ENCODE measurements around the gene SUPT3H.

The SUPT3H gene

DNA sequence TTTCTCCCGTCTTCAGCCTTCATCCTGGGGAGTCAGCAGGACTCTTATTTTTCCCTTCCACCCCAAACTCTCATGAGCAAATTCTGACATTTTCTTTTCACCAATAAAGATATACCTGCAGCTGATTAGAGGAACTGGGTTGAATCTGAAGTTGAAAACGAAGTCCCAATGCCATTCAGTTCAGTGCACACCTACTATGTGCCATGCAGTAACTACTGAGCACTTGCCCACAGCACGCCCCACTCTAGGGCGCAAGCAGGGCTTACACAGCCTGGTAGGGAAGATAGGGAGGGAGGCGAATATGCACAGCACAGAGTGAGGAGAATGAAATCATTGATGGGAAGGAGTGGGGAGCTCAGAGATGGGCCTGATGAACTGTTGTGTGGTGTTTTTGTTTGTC lies 588.7 kb downstream of the SUPT3H start:
- no peak for DNase-seq (ENCODE audit: low spot score)

DNA sequence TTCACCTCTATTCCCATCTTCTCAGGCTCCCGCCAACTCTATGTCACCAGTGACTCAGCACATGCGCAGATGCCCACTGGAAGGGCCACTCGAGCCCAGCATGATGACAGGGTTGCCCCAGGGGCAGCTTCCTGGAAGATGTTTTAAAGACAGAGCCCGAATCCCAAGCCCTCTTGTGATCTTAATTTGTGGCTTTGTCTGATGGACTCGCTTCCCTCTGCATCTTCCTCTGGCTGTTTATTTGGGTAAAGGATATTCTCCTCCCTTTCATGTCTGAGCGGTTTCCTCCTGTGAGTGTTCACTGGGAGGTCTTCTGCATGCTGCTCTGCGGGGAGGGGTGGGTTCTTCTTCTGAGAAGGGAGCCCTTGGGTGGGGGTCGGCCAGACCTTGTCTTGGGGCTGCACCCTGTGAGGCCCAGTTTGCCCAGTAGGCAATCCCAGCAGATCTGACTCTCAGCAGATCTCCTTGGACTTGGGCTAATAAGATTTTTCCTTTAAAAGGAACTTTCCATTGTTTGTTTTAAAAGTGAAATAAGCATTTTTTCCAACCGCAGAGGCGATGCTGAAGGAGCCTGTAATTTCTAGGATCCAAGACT lies 589.2 kb downstream of the SUPT3H start:
- no peak for DNase-seq (ENCODE audit: low spot score)

DNA sequence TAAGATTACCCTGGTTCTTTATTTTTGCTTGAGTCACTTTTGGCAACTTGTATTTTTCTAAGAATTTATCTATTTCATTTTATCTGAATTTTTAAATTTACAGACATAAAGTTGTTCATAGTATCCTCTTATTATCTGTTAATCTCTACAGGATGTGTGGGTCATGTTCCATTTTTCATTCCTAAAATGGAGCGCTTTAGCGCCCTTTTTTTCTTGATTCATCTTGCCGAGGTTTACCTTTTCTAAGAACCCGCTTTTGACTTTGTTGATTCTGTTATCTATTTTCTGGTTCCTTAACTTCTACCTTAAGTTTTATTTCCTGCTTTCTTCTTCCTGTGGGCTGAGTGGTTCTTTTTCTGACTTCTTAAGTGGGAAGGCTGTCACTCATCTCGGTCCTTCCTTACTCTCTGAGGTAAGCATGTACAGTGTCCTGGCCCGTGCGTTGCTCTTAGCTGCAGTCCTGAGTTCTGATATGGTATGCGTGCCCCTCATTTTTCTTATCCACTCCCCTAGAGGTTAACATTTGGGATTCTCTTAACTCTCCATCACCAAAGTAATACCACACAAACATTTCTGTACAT lies 590.4 kb downstream of the SUPT3H start:
- DNase-seq (ENCODE audit: low spot score): no peak

DNA sequence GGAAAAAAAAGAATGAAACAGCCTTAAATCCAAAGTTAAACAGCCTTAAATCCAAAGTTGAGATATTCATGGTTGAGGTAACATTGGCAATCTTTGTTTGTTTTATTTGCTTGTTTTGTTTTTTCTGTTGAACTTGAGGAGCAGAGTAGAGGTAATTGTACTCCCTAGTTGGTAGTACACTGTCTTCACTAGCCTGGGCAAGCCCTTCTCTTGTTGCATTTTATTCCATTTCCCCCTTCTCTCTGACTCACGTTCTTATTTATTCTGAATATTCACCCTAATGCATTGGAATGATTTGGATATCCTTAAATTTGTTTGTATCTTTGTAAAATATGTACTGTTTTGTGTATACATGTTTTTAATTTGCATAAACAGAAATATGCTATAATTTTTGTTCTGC lies 592.6 kb downstream of the SUPT3H start:
- DNase-seq (ENCODE audit: low spot score): no peak

DNA sequence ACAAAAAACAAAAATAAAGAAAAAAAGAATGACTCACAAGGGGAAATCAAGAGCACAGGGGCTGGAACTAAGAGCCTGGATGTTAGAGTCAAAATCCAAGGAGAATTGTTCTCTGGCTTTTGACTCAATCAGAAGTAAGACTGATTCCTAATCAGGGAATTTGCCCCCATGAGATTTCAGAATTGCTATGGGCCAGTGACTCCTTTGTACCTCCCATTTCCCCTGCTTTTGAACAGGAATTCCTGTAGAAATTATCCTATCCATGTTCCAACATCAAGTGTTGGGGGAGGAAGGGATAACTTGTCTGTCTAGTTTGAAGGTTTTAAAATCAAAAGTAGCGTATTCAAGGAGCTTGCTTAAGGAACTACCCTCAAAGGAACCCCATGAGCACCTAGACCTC lies 593.5 kb downstream of the SUPT3H start:
- DNase-seq (ENCODE audit: low spot score): no peak

DNA sequence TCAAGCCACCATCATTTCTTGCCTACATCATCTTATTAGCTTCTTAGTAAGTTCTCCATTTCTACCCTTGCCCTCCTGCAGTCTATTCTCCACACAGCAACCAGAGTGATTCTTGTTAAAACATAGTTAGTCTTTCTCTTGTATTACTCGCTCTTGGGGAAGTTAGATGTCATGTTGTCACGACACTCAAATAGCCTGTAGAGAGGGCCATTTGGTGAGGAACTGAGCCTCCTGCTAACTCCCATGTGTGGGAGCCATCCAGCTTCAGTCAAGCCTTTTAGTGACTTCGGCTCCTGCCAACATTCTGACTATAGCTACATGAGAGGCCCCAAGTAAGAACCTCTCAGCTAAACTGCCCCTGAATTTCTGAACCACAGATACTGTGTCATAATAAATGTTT lies 594.8 kb downstream of the SUPT3H start:
- no peak for DNase-seq (ENCODE audit: low spot score)

DNA sequence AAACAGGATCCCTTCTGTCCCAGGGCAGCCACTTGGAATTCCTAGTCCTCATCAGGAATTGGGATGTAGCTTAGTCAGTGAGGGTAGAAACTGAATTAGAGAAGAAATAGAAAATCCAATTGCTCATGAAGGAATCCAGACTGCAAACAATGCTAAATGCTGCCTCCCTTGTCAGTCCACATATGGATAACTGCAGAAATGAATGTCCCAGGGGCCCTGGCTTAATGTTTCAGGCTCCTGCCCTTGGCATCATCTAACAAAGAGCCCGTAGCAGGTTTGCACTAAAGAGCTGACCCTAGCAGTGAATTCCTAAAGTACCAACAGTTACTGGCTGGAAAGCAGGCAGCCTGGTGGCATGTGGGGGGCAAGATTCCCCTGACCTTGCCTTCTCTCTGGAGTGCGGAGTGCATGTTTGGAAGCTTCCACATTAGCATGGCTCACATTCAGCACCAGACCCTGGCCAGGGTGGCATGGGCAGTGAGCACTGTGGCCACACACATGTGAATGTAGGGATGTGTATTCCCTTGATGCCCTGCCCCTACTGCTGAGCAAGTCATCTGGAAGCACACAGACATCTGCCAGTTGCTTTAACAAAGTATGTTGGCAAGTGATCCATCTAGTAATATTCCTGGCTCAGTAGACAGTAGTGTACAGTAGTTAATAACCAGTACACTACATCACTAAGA lies 595.7 kb downstream of the SUPT3H start:
- DNase-seq (ENCODE audit: low spot score): no peak

DNA sequence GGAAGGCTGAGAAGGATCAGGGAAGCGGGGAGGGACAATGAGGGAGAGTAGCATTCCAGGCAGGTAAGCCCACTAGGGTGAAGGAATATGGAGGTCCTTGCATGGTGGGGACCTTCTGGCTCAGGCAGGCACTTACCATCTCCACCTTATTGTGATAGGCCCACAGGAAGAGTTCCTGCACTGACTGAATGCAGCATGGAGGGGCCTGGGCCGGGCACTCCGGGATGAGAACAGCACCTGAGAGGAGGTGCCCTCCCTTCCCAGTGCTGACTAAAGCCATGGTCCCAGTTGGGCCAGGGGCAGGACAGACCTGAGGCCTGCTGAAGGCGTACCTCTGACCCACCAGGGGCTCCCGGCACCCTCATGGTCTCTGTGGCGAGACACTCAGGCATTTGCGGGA lies 597.6 kb downstream of the SUPT3H start:
- no peak for DNase-seq (ENCODE audit: low spot score)

DNA sequence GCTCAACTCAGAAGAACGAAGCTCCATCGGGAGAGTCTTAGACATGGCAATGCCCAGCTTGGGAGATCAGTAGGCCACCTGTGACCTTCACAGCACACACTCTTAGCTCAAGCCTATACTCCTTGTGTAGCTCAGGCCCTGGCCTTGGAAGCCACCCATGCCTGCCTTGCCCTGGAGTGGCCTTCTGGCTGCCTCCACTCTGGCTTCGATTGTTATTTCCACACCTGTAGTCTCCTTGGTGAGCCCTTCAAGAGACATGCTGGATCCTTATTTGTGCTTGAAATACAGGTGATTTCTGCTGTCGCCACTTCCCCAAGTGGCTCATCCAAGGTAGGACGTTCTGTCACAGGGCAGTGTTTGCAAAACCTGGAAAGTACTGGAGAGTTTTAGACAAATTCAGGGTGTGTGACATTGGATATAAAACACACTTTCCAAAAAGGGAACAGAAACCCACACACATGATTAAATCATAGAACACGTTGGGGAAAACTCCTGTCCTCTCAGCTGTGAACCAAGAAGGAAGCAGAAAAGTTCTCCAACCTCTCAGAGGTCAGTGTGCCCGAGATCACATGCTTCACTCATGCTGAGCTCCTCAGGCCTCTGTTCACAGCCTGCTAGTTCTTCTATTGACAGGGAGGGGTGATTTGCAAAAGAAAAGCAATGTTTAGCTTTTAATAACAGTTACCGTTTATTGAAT lies 598.5 kb downstream of the SUPT3H start:
- no peak for DNase-seq (ENCODE audit: low spot score)

All from GM03348 (cell line).